DOHH2 (cell line): ENCODE data around the gene ZNF48.

Experiments used
- H3F3A ChIP-seq: fragments of 200-600 bp; sonication (generic), shearing (Covaris generic); 2 replicates; pipeline ENCODE4 v1.6.0; 2016; ENCODE audit warnings: antibody characterized with exemption, mild to moderate bottlenecking; ENCODE audit not compliant: control insufficient read depth, insufficient read depth
- H3K27ac ChIP-seq: fragments of 200-600 bp; sonication (generic); 2 replicates; pipeline ENCODE4 v1.5.1; 2014; ENCODE audit warnings: low read depth, mild to moderate bottlenecking, low read length, moderate library complexity
- H3K27me3 ChIP-seq: fragments of 200-600 bp; sonication (generic); 2 replicates; pipeline ENCODE4 v1.6.1; 2014; ENCODE audit warnings: mild to moderate bottlenecking, low read length, mixed read lengths; ENCODE audit not compliant: control insufficient read depth
- H3K36me3 ChIP-seq: fragments of 200-600 bp; sonication (generic); 2 replicates; pipeline ENCODE4 v1.6.1; 2014; ENCODE audit warnings: mild to moderate bottlenecking, low read length, moderate library complexity, mixed read lengths; ENCODE audit not compliant: control insufficient read depth
- H3K4me1 ChIP-seq: fragments of 200-600 bp; sonication (generic); 2 replicates; pipeline ENCODE4 v1.6.1; 2014; ENCODE audit warnings: mild to moderate bottlenecking, low read length, mixed read lengths; ENCODE audit not compliant: control insufficient read depth
- H3K4me2 ChIP-seq: fragments of 200-600 bp; sonication (generic); 2 replicates; pipeline ENCODE4 v1.6.0; 2014; ENCODE audit warnings: mild to moderate bottlenecking, low read length, moderate library complexity
- H3K4me3 ChIP-seq: fragments of 200-600 bp; sonication (generic); 2 replicates; pipeline ENCODE4 v1.5.1; 2014; ENCODE audit warnings: mild to moderate bottlenecking, low read length, mixed read lengths
- H3K79me2 ChIP-seq: fragments of 200-600 bp; sonication (generic); 2 replicates; pipeline ENCODE4 v1.6.1; 2014; ENCODE audit warnings: mild to moderate bottlenecking, low read length, mixed read lengths; ENCODE audit not compliant: control insufficient read depth
- H3K9me2 ChIP-seq: fragments of 200-600 bp; sonication (generic); replicated peaks from 2 replicates; pipeline ENCODE4 v1.6.1; 2014; ENCODE audit warnings: mild to moderate bottlenecking, low read length, mixed read lengths; ENCODE audit not compliant: control insufficient read depth
- H3K9me3 ChIP-seq: fragments of 200-600 bp; sonication (generic); 2 replicates; pipeline ENCODE4 v1.6.1; 2014; ENCODE audit warnings: antibody characterized with exemption, low read length, mixed read lengths; ENCODE audit not compliant: control insufficient read depth, insufficient read depth
- H4K20me1 ChIP-seq: fragments of 200-600 bp; sonication (generic); 2 replicates; pipeline ENCODE4 v1.6.0; 2014; ENCODE audit warnings: low read depth, mild to moderate bottlenecking, antibody characterized with exemption, low read length, moderate library complexity; ENCODE audit not compliant: control insufficient read depth, insufficient read depth
- CTCF ChIP-seq: fragments of 200-600 bp; sonication (generic); IDR thresholded peaks from one replicate; pipeline ENCODE4 v1.5.1; 2014; ENCODE audit warnings: antibody characterized with exemption, mild to moderate bottlenecking, low read depth, low read length; ENCODE audit not compliant: poor library complexity, severe bottlenecking
- EZH2phosphoT487 ChIP-seq: fragments of 200-600 bp; sonication (generic); IDR thresholded peaks from 2 replicates; pipeline ENCODE4 v1.6.1; 2017; ENCODE audit warnings: borderline replicate concordance, mild to moderate bottlenecking, antibody characterized with exemption, low read length, moderate library complexity, mixed read lengths

The ZNF48 gene

DNA sequence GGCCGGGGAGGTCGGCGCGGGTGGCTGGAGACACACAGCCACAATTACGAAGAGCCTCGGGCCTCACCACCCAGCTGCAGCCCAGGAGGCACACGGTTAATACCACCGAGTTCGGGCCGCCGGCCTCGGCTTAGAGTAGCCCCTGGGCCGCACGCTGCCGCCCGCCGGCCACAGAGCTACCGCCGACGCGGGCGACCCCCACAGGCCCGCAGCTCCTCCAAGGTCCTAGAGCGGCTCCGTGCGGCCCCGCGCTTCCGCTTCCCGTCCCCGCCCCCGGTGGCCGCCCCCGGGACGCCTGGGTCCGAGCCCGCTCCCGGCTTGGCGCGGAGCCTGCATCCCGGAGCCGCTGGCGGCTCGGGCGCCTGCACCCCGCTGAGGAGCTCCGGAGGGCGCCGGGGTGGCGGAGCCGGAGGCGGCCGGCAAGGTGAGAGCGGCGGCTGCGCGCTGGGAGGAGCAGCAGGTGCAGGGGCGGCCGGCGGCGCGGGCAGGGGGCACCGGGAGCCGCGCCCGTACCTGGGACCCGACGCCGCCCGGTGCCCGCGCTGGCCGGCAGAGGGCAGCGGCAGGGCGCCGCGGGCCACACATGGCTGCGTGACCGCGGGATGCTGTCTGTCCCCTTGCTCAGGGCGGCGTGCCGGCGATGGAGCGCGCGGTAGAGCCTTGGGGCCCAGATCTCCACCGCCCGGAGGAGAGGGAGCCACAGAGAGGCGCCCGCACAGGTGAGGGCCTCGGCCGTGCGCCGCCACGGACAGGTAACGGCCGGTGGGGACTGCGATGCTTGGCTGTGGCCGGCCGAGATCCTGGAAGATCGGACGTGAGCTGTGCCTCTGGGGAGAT, at the start of gene ZNF48:
Gene ZNF48 (plus strand): TSS at position 266 of the 837 bp plus-strand sequence. CDS start 375 bp downstream, at position 641.
- Histone ChIP-seq H3K4me3 (peak within 1 kb of the TSS; percentile 99), H3K79me2 (peaks cover 28% of the 10 kb centered on the region), H4K20me1 (peaks cover 3% of the 10 kb centered on the region; the same call in 1 of the 2 replicates), H3K27me3 (no peaks in the 10 kb centered on the region), H3K9me3 (no peaks in the 10 kb centered on the region), H3K36me3 (peaks cover 31% of the 10 kb centered on the region), H3F3A (peaks cover 4% of the 10 kb centered on the region), H3K9me2 (no peaks in the 10 kb centered on the region), H3K27ac (peak within 1 kb of the TSS; percentile 49), H3K4me1 (peaks cover 38% of the 10 kb centered on the region), H3K4me2 (peak within 1 kb of the TSS; percentile 97)
- TF ChIP-seq EZH2phosphoT487 (no peak), CTCF (peak; percentile 10)

DNA sequence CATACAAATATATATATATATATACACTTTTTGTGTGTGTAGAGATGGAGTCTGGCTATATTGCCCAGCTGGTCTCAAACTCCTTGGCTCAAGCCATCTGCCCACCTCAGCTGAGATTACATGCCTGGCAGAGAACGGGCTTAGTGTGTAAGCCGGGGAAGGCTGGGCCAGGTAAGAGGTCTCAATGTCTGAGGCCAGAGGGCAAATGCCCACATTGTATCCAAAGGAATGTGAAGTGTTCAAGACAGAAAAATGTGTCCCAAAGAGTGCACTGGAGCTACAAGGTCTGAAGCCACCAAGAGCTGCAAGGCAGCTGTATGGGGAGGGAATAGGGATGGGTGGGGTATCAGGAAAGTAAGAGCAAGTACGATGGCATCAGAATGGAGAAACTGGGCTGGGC, 48.9 kb upstream of the ZNF48 start:
- peaks cover 24% of the 10 kb centered on the region for H3K79me2 ChIP-seq
- peaks cover 71% of the 10 kb centered on the region for H3K4me1 ChIP-seq
- H4K20me1 ChIP-seq: no peaks in the 10 kb centered on the region
- no peak overlapping the region for H3K27ac ChIP-seq
- H3K4me2 ChIP-seq: no peak overlapping the region
- H3K9me2 ChIP-seq: no peaks in the 10 kb centered on the region
- TF ChIP-seq EZH2phosphoT487: no peak
- H3K9me3 ChIP-seq: no peaks in the 10 kb centered on the region
- H3K36me3 ChIP-seq: peaks cover 27% of the 10 kb centered on the region
- peaks cover 33% of the 10 kb centered on the region for H3F3A ChIP-seq
- no peaks in the 10 kb centered on the region for H3K27me3 ChIP-seq
- H3K4me3 ChIP-seq: no peak overlapping the region

- no peaks in the 10 kb centered on the region for H4K20me1 ChIP-seq
- H3K9me2 ChIP-seq: no peaks in the 10 kb centered on the region
- no peak overlapping the region for H3K4me3 ChIP-seq
- peaks cover 72% of the 10 kb centered on the region for H3K4me1 ChIP-seq
- peaks cover 38% of the 10 kb centered on the region for H3F3A ChIP-seq
- no peaks in the 10 kb centered on the region for H3K9me3 ChIP-seq
- TF ChIP-seq EZH2phosphoT487: no peak
- TF ChIP-seq CTCF: no peak
- H3K27ac ChIP-seq: peak overlapping the region; percentile 18
- H3K27me3 ChIP-seq: no peaks in the 10 kb centered on the region
- peaks cover 46% of the 10 kb centered on the region for H3K36me3 ChIP-seq
- H3K79me2 ChIP-seq: peaks cover 29% of the 10 kb centered on the region
- H3K4me2 ChIP-seq: no peak overlapping the region
Measured at GRCh38 chr16:30348113-30348512, 47.1 kb upstream of the ZNF48 start.

DNA sequence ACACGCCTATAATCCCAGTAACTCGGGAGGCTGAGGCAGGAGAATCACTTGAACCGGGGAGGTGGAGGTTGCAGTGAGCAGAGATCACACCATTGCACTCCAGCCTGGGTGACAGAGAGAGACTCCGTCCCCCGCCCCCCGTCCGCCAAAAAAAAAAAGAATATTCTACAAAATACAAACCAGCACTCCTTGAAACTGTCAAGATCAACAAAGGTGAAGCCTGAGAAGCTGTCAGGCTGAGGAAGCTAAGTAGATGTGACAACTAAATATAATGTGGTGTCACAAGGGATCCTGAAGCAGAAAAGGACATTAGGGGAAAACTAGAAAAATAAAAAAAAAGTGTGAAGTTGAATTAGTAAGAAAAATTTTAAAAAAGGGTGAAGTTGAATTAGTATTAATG, 46.3 kb upstream of the ZNF48 start:
- Histone ChIP-seq H3K27me3 (no peaks in the 10 kb centered on the region), H3K9me3 (no peaks in the 10 kb centered on the region), H3K27ac (peak overlapping the region; percentile 93), H3K4me1 (peaks cover 72% of the 10 kb centered on the region), H3K4me2 (peak overlapping the region; percentile 78), H3K9me2 (no peaks in the 10 kb centered on the region), H3K36me3 (peaks cover 54% of the 10 kb centered on the region), H3F3A (peaks cover 38% of the 10 kb centered on the region), H4K20me1 (no peaks in the 10 kb centered on the region), H3K4me3 (peak overlapping the region; percentile 57), H3K79me2 (peaks cover 36% of the 10 kb centered on the region)
- TF ChIP-seq CTCF: no peak
- no peak for TF ChIP-seq EZH2phosphoT487
